T-helper 22 cell (primary cell): ENCODE data around the gene NPIPA1.
"Not testable (repeated sequence)": the region's sequence is repeated elsewhere in the genome, so short reads cannot be mapped to it uniquely, and the experiment has no call there.

ENCODE experiments used
- DNase-seq: peaks from one replicate; pipeline ENCODE4 v3.0.0-alpha.2; 2020; ENCODE audit warnings: low read depth

NPIPA1 gene

DNA sequence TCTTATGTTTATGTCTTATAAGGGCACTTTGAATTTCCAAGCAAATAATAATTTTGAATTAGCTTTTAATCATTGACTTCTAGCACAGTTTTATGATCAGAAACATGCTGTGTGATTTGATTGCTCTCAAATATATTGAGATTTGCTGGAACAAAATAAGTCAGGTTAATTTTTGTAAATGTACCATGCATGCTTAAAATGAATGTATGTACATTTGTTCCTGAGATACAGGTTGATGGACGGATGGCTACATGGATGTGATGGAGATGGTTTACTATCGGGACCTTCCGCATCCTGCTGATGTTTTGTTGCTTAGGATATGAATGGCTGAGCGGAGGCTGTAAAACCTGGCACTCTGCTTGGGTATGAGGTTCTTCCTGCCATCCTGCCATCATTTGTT lies at the start of gene NPIPA1:
TSS of gene NPIPA1 (plus strand) at position 301 of the 400 bp plus-strand sequence. CDS start at position 301, 0 bp downstream.
- not testable (repeated sequence) for DNase-seq

- DNase-seq, result not testable (repeated sequence)
Observed at GRCh38 chr16:14892111-14892510, 45.1 kb upstream of the NPIPA1 start.

GRCh38 chr16:14895382-14895781 lies 41.9 kb upstream of the NPIPA1 start:
- not testable (repeated sequence) for DNase-seq

DNA sequence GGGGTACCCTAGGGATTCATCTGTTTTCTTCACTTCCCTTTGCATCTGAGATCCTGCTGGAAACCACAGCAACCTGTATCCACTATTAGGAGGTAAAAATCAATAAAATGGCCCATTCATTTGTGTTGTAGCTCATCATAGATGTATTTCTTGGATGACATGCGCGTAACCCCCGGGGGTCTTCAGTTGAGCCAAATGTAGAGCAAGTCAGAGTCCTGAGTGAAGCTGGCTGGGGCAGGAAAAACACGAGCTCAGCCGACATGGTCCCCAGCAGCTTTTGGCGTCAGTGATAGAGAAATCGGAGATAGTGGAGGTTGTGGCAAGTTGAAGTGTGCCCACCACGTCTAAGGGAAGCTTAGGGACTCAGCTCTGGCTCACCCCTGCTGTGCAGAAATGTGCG lies 41.2 kb upstream of the NPIPA1 start:
- DNase-seq, result not testable (repeated sequence)

GRCh38 chr16:14897006-14897664 lies 40.1 kb upstream of the NPIPA1 start:
- not testable (repeated sequence) for DNase-seq

- DNase-seq, result not testable (repeated sequence)
Observed at GRCh38 chr16:14898162-14898561, 39.1 kb upstream of the NPIPA1 start.

- DNase-seq, result not testable (repeated sequence)
Observed at GRCh38 chr16:14903191-14903957, 33.9 kb upstream of the NPIPA1 start.

GRCh38 chr16:14909744-14910143 lies 27.5 kb upstream of the NPIPA1 start:
- not testable (repeated sequence) for DNase-seq

- not testable (repeated sequence) for DNase-seq
Observed at GRCh38 chr16:14910833-14911629, 26.2 kb upstream of the NPIPA1 start.

DNA sequence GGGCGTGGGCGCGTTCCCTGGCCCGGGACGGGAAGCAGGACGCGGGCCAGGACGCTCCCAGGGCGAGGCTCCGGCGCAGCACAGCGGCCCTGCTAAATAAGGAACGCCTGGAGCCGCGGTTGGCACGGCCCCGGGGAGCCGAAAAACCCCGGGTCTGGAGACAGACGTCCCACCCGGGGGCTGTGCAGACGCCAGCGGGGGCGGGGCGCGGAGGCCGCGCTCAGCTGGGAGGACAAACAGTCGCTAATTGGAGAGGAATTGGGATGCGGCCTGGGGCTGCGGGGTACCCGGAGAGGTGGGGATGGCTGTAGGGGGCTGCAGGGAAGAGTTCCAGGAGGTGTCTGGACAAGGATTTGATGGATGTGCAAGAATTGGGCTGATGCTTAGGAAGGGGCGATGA lies 25.3 kb upstream of the NPIPA1 start:
- peak; percentile 24 for DNase-seq

- DNase-seq, result not testable (repeated sequence)
Observed at GRCh38 chr16:14912588-14912987, 24.7 kb upstream of the NPIPA1 start.

GRCh38 chr16:14918504-14918903 lies 18.7 kb upstream of the NPIPA1 start:
- not testable (repeated sequence) for DNase-seq

GRCh38 chr16:14919837-14920600 lies 17.2 kb upstream of the NPIPA1 start:
- not testable (repeated sequence) for DNase-seq

DNA sequence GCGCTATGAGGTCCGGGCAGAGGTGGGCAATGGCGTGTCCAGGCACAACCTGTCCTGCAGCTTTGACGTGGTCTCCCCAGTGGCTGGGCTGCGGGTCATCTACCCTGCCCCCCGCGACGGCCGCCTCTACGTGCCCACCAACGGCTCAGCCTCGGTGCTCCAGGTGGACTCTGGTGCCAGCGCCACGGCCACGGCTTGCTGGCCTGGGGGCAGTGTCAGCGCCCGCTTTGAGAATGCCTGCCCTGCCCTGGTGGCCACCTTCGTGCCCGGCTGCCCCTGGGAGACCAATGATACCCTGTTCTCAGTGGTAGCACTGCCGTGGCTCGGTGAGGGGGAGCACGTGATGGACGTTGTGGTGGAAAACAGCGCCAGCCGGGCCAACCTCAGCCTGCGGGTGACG lies 15.0 kb upstream of the NPIPA1 start:
- not testable (repeated sequence) for DNase-seq

- not testable (repeated sequence) for DNase-seq
Observed at GRCh38 chr16:14922968-14923367, 14.3 kb upstream of the NPIPA1 start.

DNA sequence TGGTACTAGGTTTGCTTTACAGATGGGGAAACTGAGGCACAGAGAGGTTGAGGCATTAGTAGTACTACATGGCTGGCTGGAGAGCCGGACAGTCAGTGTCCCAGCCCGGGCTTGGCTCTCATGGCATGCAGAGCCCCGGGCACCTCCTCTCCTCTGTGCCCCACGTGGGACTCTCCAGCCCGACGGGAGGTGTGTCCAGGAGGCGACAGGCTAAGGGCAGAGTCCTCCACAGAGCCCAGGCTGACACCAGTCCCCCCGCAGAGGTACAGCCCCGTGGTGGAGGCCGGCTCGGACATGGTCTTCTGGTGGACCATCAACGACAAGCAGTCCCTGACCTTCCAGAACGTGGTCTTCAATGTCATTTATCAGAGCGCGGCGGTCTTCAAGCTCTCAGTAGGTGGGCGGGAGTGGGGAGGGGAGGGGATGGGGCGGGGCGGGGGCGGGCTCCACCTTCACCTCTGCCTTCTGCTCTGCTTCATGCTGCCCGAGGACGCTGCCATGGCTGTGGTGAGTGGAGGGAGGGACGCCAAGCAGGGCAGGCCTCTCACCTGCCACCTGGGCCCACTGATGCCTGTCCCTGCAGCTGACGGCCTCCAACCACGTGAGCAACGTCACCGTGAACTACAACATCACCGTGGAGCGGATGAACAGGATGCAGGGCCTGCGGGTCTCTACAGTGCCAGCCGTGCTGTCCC lies 13.7 kb upstream of the NPIPA1 start:
- not testable (repeated sequence) for DNase-seq

- DNase-seq, result not testable (repeated sequence)
Observed at GRCh38 chr16:14924359-14924758, 12.9 kb upstream of the NPIPA1 start.

DNA sequence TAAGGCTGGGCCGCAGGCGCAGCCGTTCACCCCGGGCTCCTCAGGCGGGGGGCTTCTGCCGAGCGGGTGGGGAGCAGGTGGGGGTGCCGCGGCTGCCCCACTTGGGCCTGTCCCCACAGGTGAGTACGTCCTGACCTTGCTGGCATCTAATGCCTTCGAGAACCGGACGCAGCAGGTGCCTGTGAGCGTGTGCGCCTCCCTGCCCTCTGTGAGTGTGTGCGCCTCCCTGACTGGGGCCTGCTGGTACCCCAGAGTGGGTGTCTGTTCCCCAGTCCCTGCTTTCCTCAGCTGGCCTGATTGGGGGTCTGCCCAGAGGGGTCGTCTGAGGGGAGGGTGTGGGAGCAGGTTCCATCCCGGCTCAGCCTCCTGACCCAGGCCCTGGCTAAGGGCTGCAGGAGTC lies 12.3 kb upstream of the NPIPA1 start:
- DNase-seq, result not testable (repeated sequence)

DNA sequence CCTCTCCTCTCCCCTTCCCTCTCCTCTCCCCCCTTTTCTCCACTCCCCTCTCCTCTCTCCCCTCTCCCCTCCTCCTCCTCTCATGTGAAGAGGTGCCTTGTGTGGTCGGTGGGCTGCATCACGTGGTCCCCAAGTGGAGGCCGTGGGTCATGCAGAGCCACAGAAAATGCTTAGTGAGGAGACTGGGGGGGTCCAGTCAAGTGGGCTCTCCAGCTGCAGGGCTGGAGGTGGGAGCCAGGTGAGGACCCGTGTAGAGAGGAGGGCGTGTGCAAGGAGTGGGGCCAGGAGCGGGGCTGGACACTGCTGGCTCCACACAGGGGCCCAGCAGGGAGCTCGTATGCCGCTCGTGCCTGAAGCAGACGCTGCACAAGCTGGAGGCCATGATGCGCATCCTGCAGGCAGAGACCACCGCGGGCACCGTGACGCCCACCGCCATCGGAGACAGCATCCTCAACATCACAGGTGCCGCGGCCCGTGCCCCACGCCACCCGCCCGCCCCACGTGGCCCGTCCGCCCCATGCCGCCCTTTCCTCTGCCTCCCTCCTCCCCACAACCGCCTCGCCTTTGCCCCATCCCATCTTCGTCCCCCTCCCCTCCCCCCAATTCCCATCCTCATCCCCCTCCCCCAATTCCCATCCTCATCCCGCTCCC lies 9.1 kb upstream of the NPIPA1 start:
- DNase-seq, result not testable (repeated sequence)

- not testable (repeated sequence) for DNase-seq
Observed at GRCh38 chr16:14929176-14929575, 8.1 kb upstream of the NPIPA1 start.
